Ishikawa (cell line): ENCODE results near the gene TIA1.
A peak's percentile ranks its signal among the peaks of the same experiment; 100 is the strongest.

Experiments
- CEBPB ChIP-seq: IDR thresholded peaks from 2 replicates; pipeline ENCODE4 v1.6.1; 2012
- CREB1 ChIP-seq: IDR thresholded peaks from 2 replicates; pipeline ENCODE4 v1.6.1; 2012; ENCODE audit warnings: low read depth
- EGR1 ChIP-seq: IDR thresholded peaks from 2 replicates; pipeline ENCODE4 v1.6.1; 2012
- EP300 ChIP-seq: IDR thresholded peaks from 2 replicates; pipeline ENCODE4 v1.6.1; 2012; ENCODE audit warnings: borderline replicate concordance
- FOXM1 ChIP-seq: IDR thresholded peaks from 2 replicates; pipeline ENCODE4 v1.6.1; 2012; ENCODE audit warnings: low read depth, borderline replicate concordance
- MAX ChIP-seq: IDR thresholded peaks from 2 replicates; pipeline ENCODE4 v1.6.1; 2012
- NFIC ChIP-seq: IDR thresholded peaks from 2 replicates; pipeline ENCODE4 v1.6.1; 2012
- RAD21 ChIP-seq: IDR thresholded peaks from 2 replicates; pipeline ENCODE4 v1.6.1; 2012; ENCODE audit warnings: low read depth
- REST ChIP-seq: IDR thresholded peaks from 2 replicates; pipeline ENCODE4 v1.6.1; 2012; ENCODE audit warnings: low read depth, mild to moderate bottlenecking
- TAF1 ChIP-seq: IDR thresholded peaks from 2 replicates; pipeline ENCODE4 v1.6.1; 2012; ENCODE audit warnings: low read depth, mild to moderate bottlenecking
- TCF12 ChIP-seq: IDR thresholded peaks from 2 replicates; pipeline ENCODE4 v1.6.1; 2012; ENCODE audit warnings: low read depth
- TEAD4 ChIP-seq: IDR thresholded peaks from 2 replicates; pipeline ENCODE4 v1.6.1; 2012
- USF1 ChIP-seq: IDR thresholded peaks from 2 replicates; pipeline ENCODE4 v1.6.1; 2012
- YY1 ChIP-seq: IDR thresholded peaks from 2 replicates; pipeline ENCODE4 v1.6.1; 2012; ENCODE audit warnings: low read depth
- ZBTB7A ChIP-seq: IDR thresholded peaks from 2 replicates; pipeline ENCODE4 v1.6.1; 2012; ENCODE audit warnings: low read depth

Gene TIA1

GRCh38 chr2:70199320-70199864, 49.0 kb downstream of the TIA1 start:
- no peak for TF ChIP-seq USF1
- no peak for TF ChIP-seq TAF1
- no peak for TF ChIP-seq REST
- no peak for TF ChIP-seq CEBPB
- no peak for TF ChIP-seq MAX
- TF ChIP-seq NFIC = no peak
- TF ChIP-seq ZBTB7A = no peak
- no peak for TF ChIP-seq YY1

- TF ChIP-seq ZBTB7A (no peak), EGR1 (no peak), RAD21 (no peak), REST (no peak), TCF12 (no peak), TAF1 (no peak), FOXM1 (no peak)
Measured at GRCh38 chr2:70192516-70192915, 55.9 kb downstream of the TIA1 start.

GRCh38 chr2:70191244-70191735, 57.1 kb downstream of the TIA1 start:
- no peak for TF ChIP-seq YY1
- no peak for TF ChIP-seq NFIC
- TF ChIP-seq CREB1 = no peak
- no peak for TF ChIP-seq RAD21
- TF ChIP-seq USF1 = no peak
- no peak for TF ChIP-seq FOXM1
- no peak for TF ChIP-seq TAF1
- no peak for TF ChIP-seq MAX
- TF ChIP-seq EGR1 = no peak
- no peak for TF ChIP-seq REST
- TF ChIP-seq CEBPB = no peak
- TF ChIP-seq EP300 = no peak
- TF ChIP-seq TCF12 = no peak
- TF ChIP-seq ZBTB7A = no peak
- no peak for TF ChIP-seq TEAD4

- TF ChIP-seq TCF12 (peak; percentile 68), CEBPB (0 out of 2 replicates have a peak, but pooled peaks have one; percentile 4), TEAD4 (no peak), ZBTB7A (0 out of 2 replicates have a peak, but pooled peaks have one; percentile 62), YY1 (peak; percentile 69), RAD21 (no peak), EGR1 (peak; percentile 100), EP300 (peak; percentile 31; the same call in 1 of the 2 replicates), CREB1 (peak; percentile 57), FOXM1 (peak; percentile 41), REST (no peak), USF1 (peak; percentile 92), MAX (peak; percentile 55; the same call in 1 of the 2 replicates), NFIC (peak; percentile 43; the same call in 1 of the 2 replicates), TAF1 (peak; percentile 85)
Measured at GRCh38 chr2:70190418-70191243, 57.8 kb downstream of the TIA1 start, which contains the start of gene C2orf42. Gene C2orf42 (minus strand): TSS chr2:70191019. CDS start chr2:70181985, 9,034 bp downstream.
